ENCODE measurements around the gene TAGLN3.

- no peak for TF ChIP-seq CTCF (IDR thresholded peaks at IDR 0.05)
- TF ChIP-seq EP300 (IDR thresholded peaks at IDR 0.05), result no peak
These were observed 47.9 kb downstream of the TAGLN3 start for GRCh38 chr3:112046599-112046998.

All from ovary (tissue), 3 donors.